ENCODE results near the gene COL24A1. TPM values are rescaled to one million over a fixed set of nuclear protein-coding genes. Genes with fewer than 3 reads are reported as not detected.

COL24A1 gene
- total and polyA plus RNA-seq, 2 donors (not counting 1 experiment from before 2014, with no cell fraction given) = not detected

DNA sequence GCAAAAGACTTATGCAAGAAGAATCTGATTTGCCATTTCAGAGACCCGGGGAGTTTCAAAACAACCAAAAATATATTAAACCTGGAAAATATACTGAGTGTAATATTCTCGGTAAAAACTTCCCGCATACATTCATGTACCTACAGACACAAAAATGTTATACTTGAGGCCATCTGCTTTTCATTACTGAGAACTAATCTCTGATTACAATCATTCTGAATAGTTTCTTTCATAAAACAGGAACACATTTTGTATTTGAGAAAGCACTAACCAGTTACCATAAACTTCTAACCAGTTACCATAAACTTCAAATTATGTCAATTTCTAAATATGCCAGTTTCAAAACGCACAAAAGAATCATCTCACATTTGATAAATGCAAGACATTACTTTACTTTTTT, 456.1 kb downstream of the COL24A1 start:
- no peak overlapping the region for H3K4me3 ChIP-seq (ENCODE audit: control extremely low read depth in 1 of 5, extremely low read depth in 1 of 5, insufficient read depth in 1 of 5, low read depth in 2 of 5, low read length in 4 of 5)
- Mint-ChIP-seq H3K4me1 (peaks cover 16% of the 10 kb centered on the region), H3K27ac (no peak overlapping the region), H3K4me3 (no peak overlapping the region), H3K27me3 (no peaks in the 10 kb centered on the region), H3K9me3 (ENCODE audit: insufficient read depth) (no peaks in the 10 kb centered on the region)
- no peaks in the 10 kb centered on the region for H4K20me1 ChIP-seq (ENCODE audit: control insufficient read depth, insufficient read depth, low read length, poor library complexity, severe bottlenecking)
- CTCF ChIA-PET = interaction anchor here (1.8 kb wide), 1 partner anchor 8 kb away, joined by 4 read pairs; the partner anchor contains the start of gene ZNHIT6
- H3K4me1 ChIP-seq (ENCODE audit: control insufficient read depth in 2 of 2, insufficient read depth in 2 of 2, low read length in 2 of 2) = no peaks in the 10 kb centered on the region
- H3K9me3 ChIP-seq (ENCODE audit: control extremely low read depth in 1 of 3, control insufficient read depth in 2 of 3, insufficient read depth in 1 of 3, low read length in 2 of 3) = no peaks in the 10 kb centered on the region
- 100% methylated on average over 1 of the region's 4 CpGs for WGBS (ENCODE audit: insufficient coverage)
- ATAC-seq (ENCODE audit: low read depth) = no peak
- H3K79me2 ChIP-seq (ENCODE audit: control insufficient read depth, insufficient read depth, low read length) = peaks cover 28% of the 10 kb centered on the region
- DNase-seq = no peak
- peaks cover 5 to 34% of the 10 kb centered on the region in 2 experiments for H3K36me3 ChIP-seq (replicated peaks in 1 of 2; ENCODE audit: control extremely low read depth in 1 of 2, control insufficient read depth in 1 of 2, extremely low read depth in 1 of 2, insufficient read depth in 2 of 2, low read length in 1 of 2)
- TF ChIP-seq, protein P1, sequence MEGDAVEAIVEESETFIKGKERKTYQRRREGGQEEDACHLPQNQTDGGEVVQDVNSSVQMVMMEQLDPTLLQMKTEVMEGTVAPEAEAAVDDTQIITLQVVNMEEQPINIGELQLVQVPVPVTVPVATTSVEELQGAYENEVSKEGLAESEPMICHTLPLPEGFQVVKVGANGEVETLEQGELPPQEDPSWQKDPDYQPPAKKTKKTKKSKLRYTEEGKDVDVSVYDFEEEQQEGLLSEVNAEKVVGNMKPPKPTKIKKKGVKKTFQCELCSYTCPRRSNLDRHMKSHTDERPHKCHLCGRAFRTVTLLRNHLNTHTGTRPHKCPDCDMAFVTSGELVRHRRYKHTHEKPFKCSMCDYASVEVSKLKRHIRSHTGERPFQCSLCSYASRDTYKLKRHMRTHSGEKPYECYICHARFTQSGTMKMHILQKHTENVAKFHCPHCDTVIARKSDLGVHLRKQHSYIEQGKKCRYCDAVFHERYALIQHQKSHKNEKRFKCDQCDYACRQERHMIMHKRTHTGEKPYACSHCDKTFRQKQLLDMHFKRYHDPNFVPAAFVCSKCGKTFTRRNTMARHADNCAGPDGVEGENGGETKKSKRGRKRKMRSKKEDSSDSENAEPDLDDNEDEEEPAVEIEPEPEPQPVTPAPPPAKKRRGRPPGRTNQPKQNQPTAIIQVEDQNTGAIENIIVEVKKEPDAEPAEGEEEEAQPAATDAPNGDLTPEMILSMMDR (IDR thresholded peaks at IDR 0.05) = no peak
- TF ChIP-seq EZH2 (IDR thresholded peaks at IDR 0.05; ENCODE audit: borderline replicate concordance, insufficient read depth, low read depth, low read length, poor library complexity, severe bottlenecking) = no peak
- H2AFZ ChIP-seq (ENCODE audit: insufficient read depth, low read depth, low read length, poor library complexity, severe bottlenecking) = no peak overlapping the region
- no peak overlapping the region for H3K9ac ChIP-seq (ENCODE audit: low read length)
- POLR2A ChIA-PET = no interaction called here
- H3K27me3 ChIP-seq (replicated peaks in 1 of 4; ENCODE audit: control extremely low read depth in 1 of 4, control insufficient read depth in 3 of 4, insufficient read depth in 4 of 4, low read length in 3 of 4) = no peaks in the 10 kb centered on the region
- intact Hi-C loops (cut with micrococcal nuclease) = loop anchor here (10.0 kb wide), 1 partner anchor 684 kb away; no protein-coding TSS in a partner anchor
- no peak overlapping the region for H3K4me2 ChIP-seq (replicated peaks; ENCODE audit: low read depth, low read length, poor library complexity, severe bottlenecking)
- H3K27ac ChIP-seq (ENCODE audit: low read length in 2 of 2) = no peak overlapping the region

DNA sequence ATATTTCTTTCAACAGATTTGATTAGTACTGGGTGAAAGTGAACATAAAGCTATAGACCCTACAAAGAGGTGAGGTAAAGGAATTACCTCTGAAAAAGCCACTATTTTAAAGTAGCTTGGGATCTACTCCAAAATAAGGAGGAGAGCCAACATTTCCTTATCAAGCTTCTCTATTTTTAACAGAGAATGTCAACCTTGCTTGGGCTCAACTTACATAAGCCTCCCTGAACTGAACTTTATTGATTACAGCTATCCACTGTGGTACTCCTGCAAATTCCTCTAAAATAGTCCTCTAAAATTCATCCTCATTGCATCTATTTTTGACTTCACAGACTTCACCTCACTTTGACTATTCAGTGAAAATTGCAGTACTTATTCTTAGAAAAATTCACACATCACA, 458.7 kb downstream of the COL24A1 start:
- no peak overlapping the region for H3K4me3 ChIP-seq (ENCODE audit: control extremely low read depth in 1 of 5, extremely low read depth in 1 of 5, insufficient read depth in 1 of 5, low read depth in 2 of 5, low read length in 4 of 5)
- H3K27me3 Mint-ChIP-seq = no peaks in the 10 kb centered on the region
- no peak for TF ChIP-seq EZH2 (IDR thresholded peaks at IDR 0.05; ENCODE audit: borderline replicate concordance, insufficient read depth, low read depth, low read length, poor library complexity, severe bottlenecking)
- TF ChIP-seq, protein P1 (IDR thresholded peaks at IDR 0.05) = no peak
- ChIA-PET POLR2A (no interaction called here), CTCF (no interaction called here)
- no peaks in the 10 kb centered on the region for H3K4me1 ChIP-seq (ENCODE audit: control insufficient read depth in 2 of 2, insufficient read depth in 2 of 2, low read length in 2 of 2)
- no peaks in the 10 kb centered on the region for H3K9me3 ChIP-seq (ENCODE audit: control extremely low read depth in 1 of 3, control insufficient read depth in 2 of 3, insufficient read depth in 1 of 3, low read length in 2 of 3)
- H3K27ac ChIP-seq (ENCODE audit: low read length in 2 of 2) = no peak overlapping the region
- H3K79me2 ChIP-seq (ENCODE audit: control insufficient read depth, insufficient read depth, low read length) = peaks cover 12% of the 10 kb centered on the region
- DNase-seq = no peak
- H3K4me2 ChIP-seq (replicated peaks; ENCODE audit: low read depth, low read length, poor library complexity, severe bottlenecking) = no peak overlapping the region
- no peak overlapping the region for H3K27ac Mint-ChIP-seq
- H3K27me3 ChIP-seq (replicated peaks in 1 of 4; ENCODE audit: control extremely low read depth in 1 of 4, control insufficient read depth in 3 of 4, insufficient read depth in 4 of 4, low read length in 3 of 4) = no peaks in the 10 kb centered on the region
- H3K9ac ChIP-seq (ENCODE audit: low read length) = no peak overlapping the region
- peaks cover 8% of the 10 kb centered on the region for H3K4me1 Mint-ChIP-seq
- peaks cover 7% of the 10 kb centered on the region for H4K20me1 ChIP-seq (ENCODE audit: control insufficient read depth, insufficient read depth, low read length, poor library complexity, severe bottlenecking)
- no peaks in the 10 kb centered on the region for H3K9me3 Mint-ChIP-seq (ENCODE audit: insufficient read depth)
- H2AFZ ChIP-seq (ENCODE audit: insufficient read depth, low read depth, low read length, poor library complexity, severe bottlenecking) = no peak overlapping the region
- H3K4me3 Mint-ChIP-seq = no peak overlapping the region
- ATAC-seq (ENCODE audit: low read depth) = no peak
- intact Hi-C loops (cut with micrococcal nuclease) = no loop called here
- peaks cover 4 to 24% of the 10 kb centered on the region in 2 experiments for H3K36me3 ChIP-seq (replicated peaks in 1 of 2; ENCODE audit: control extremely low read depth in 1 of 2, control insufficient read depth in 1 of 2, extremely low read depth in 1 of 2, insufficient read depth in 2 of 2, low read length in 1 of 2)
